GM13977 (cell line): ENCODE results near the gene MAP3K9.

ENCODE experiments used
- DNase-seq: peaks from one replicate; pipeline ENCODE4 v3.0.0; 2012; ENCODE audit warnings: low spot score
- in situ Hi-C: fragments of 300-500 bp; cut with MboI; formaldehyde crosslinking; loops from one replicate; pipeline ENCODE4 v1.12.0; 2022; ENCODE audit warnings: low sequenced_read_pairs, low pct_unique_long_range_greater_than_20kb, mixed read lengths, inconsistent platforms; ENCODE audit not compliant: unreplicated experiment
- TF ChIP-seq, protein P1 (sequence below): IDR thresholded peaks from 2 replicates; pipeline ENCODE4 v1.5.1; 2012; ENCODE audit warnings: mild to moderate bottlenecking, control low read depth; ENCODE audit not compliant: insufficient read depth; ENCODE audit errors: extremely low read depth, missing control alignments

Gene MAP3K9

DNA sequence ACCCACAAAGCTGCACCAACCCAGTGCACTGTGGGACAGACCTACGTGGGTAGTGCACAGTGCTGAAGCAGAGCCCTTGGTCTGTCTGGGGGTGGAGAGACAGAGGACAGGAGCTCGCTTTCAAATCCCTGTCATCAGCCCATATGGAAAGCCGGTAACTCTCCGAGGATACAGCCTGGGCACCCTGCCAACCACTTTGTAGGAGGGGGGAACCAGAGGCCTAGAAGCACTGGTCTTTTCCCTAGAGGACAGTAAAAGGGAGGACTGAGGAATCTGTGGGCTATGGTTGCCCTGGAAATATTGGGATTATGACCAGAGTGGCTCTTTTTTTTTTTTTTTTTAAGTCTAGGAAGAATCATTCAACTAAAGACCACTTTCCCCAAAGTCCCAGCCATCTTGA lies 74.3 kb downstream of the MAP3K9 start:
- no peak for DNase-seq
- in situ Hi-C loops = no loop called here
- TF ChIP-seq, protein P1, sequence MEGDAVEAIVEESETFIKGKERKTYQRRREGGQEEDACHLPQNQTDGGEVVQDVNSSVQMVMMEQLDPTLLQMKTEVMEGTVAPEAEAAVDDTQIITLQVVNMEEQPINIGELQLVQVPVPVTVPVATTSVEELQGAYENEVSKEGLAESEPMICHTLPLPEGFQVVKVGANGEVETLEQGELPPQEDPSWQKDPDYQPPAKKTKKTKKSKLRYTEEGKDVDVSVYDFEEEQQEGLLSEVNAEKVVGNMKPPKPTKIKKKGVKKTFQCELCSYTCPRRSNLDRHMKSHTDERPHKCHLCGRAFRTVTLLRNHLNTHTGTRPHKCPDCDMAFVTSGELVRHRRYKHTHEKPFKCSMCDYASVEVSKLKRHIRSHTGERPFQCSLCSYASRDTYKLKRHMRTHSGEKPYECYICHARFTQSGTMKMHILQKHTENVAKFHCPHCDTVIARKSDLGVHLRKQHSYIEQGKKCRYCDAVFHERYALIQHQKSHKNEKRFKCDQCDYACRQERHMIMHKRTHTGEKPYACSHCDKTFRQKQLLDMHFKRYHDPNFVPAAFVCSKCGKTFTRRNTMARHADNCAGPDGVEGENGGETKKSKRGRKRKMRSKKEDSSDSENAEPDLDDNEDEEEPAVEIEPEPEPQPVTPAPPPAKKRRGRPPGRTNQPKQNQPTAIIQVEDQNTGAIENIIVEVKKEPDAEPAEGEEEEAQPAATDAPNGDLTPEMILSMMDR = no peak

DNA sequence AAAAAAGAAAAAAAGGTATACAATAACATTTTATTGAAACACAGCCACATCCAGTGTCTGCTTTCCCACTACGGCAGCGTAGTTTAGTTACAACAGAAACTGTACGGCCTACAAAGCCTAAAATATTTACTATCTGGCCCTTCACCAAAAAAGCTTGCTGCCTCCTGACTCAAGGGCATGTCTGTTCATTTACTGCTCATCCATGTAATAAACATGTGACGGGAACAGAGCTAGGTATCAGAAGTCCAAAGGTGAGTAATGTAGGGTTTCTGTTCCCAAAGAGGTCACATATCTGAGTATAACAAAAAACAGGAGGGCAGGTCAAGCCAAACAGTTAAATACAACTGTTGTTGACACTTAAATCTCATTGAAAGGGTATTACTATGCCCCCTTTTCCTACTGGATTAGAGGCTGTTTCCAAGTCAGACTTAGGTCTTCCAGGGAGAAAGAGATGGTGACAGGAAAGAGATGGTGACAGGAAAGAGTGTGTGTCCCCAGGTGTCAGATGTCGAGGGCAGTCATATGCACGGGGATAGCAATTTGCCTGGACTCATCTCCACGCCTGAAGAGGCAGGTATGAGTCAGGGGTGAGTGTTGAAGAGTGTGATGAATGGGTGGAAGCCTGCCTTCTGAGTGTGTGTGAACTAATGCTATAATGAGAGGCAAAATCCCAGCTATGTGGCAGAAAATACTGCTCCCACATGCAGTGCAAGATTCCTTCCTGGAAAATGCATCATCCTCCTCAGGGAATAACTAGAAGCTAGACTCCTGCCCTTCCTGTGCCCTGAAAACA lies 77.7 kb downstream of the MAP3K9 start:
- TF ChIP-seq, protein P1 = no peak
- DNase-seq = no peak
- in situ Hi-C loops = no loop called here

DNA sequence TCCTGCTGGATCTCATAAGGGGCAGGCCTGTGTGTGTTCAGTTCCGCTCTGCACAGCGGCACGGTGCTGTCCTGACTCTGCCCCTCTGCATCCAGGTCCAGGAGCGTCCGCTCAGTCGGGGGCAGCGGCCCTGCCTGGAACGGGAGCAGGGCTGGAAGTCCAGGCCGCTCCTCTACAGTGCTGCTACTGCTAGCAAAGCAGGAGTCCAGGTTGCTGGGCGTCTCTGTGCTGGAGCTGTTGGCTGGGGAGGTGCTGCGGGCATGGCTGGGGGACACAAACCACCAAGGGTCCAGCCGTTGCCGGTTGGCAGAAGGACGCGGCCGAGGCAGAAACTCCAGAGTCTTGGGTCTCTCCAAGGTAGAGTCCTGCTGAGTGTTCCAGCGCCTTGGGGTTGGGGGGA lies 78.9 kb downstream of the MAP3K9 start:
- in situ Hi-C loops = no loop called here
- TF ChIP-seq, protein P1 = no peak
- no peak for DNase-seq

DNA sequence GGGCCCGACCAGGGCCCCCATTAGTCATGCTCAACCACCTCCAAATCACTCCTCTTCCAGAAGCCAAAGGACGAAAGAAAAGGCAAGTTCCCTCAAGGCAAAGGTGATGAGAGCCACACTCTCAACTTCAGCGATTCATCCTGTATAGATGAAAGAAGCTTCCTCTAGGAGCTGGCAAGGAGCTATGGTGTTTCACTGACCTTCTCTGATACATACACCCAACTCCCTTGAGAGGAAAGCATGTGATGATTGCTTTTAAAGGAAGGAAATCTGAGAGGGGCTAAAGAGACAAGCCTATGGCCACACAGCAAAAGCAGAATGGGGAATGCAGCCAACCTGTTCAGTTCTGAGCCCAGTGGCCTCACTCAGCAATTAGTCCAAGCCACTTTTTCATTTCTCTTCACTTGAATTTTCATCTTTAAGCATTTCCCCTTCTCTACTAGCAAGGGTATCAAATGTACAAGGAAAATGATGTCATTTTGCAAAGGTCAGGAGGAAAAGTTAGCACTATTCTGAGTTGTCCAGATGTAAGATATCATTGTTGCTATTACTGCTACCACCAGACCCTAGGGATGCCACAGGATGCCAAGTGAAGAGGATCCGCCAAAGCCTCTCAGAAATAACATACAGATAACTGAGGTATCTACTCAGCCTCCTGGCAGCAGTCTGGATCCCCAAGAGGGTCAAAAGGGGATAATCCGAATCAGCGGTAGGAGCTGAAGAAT lies 82.5 kb downstream of the MAP3K9 start:
- TF ChIP-seq, protein P1 = no peak
- in situ Hi-C loops = no loop called here
- DNase-seq = no peak

DNA sequence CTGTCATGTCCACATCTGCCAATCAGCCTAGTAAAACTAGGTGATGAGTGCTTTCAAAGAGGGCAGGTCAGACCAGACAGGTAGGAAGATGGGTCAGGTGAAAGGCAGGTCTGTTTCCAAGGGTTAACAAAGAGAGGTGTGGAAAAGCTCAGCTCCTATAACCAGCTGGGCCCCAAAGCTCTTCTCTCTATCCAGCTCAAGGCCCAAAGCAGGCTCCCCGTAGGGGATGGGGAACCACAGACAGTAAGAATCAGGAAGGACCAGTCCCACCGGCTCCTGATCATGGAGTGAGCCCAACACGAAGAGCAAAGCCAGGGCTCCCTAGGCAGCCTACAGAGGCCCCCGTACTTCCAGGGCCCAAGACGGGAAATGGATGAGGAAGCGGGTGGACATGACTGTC lies 84.4 kb downstream of the MAP3K9 start:
- TF ChIP-seq, protein P1 = no peak
- in situ Hi-C loops = no loop called here
- DNase-seq = no peak

DNA sequence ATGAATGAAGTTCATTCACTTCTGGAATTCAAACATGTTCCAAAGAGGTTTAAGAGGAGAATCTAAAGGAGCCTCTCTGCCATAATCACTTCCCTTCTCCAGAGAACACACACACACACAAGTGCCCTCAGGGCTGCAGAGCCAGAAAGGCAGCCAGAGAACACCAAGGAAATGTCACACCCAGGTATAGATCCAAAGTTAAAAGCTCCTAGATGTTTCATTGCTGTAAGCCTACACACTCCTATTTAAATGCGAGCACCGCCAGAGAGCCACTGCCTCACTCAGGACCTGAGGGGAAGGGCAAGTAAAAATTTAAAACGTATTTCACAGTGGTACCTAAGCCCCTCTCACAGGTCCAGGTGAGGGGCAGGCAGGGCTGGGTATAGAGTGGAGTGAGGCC lies 85.2 kb downstream of the MAP3K9 start:
- no peak for DNase-seq
- TF ChIP-seq, protein P1 = no peak
- in situ Hi-C loops = no loop called here
